Glomerular visceral epithelial cell (primary cell): ENCODE measurements around the gene SCOC.

Experiments used
- DNase-seq: peaks from one replicate; pipeline ENCODE4 v3.0.0-alpha.2; 2016; ENCODE audit errors: extremely low spot score

Gene SCOC

GRCh38 chr4:140373328-140374129 lies at the start of gene SCOC:
Gene SCOC (plus strand): TSS chr4:140373646. CDS start chr4:140379171, 5,525 bp downstream.
- DNase-seq: peak; percentile 100

- DNase-seq: peak; percentile 48
These were observed 47.0 kb upstream of the SCOC start for GRCh38 chr4:140326395-140326993.

DNA sequence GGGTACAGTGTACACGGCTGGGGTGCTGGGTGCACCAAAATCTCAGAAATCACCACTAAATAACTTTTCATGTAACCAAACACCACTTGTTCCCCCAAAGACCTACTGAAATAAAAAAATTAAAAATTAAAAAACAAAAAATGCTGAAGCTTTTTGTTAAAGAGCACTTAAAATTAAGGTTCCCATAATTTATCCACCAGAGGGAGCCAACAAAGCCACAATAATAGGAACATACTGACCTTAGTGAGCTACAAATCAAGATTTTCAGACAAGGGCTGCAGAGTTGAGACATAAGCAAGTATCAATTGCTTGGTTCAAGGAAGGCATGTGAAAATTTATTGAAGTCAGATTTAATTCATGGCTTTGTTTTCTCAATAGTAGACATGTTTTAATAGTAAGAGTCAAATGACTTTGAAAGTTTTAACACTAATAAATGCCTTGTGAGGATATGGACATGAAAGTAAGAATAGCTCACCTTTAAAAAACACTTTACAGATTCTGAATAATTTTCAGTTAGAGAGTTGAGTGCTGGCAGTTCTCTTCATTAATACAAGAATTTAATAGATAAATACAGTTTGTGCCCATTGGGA lies 43.0 kb upstream of the SCOC start:
- DNase-seq: peak; percentile 25

GRCh38 chr4:140331245-140331644 lies 42.2 kb upstream of the SCOC start:
- no peak for DNase-seq

- DNase-seq: no peak
These were observed 41.6 kb upstream of the SCOC start for GRCh38 chr4:140331876-140332275.

DNA sequence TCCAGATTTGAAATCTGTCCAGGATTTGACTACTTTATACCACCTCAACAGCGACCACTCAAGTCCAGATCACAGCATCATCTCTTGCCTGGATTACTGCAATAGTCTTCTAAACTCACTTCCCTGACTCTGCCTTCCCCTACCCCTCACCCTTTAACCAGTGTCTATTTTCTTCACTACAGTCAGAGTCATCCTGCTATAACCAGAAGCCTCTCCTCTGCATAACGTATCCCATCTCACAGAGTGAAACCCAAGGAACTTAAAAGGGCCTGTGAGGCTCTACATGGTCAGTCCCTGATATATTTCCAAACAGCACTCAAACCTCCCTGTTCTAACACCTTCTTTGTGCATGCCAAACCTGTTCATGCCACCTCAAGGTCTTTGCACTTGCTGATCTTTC lies 40.7 kb upstream of the SCOC start:
- DNase-seq: no peak

DNA sequence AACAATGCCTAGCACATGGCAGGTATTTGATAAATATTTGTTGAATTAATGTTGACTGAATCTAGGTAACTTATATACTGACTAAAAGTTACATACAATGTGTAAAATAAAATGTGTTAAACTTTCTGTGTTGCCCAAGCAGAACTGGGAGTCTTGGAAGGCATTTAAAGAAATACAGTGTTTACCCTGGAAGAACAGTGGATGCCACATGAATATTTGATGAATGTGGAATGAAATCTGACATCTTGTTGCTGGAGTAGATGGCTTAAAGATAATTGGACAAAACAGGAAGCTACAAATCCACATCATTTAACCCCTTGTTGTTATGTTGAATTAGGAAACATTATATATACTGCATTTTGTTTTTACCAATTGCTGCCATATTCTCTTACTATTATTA lies 39.9 kb upstream of the SCOC start:
- DNase-seq: no peak

GRCh38 chr4:140335076-140335475 lies 38.4 kb upstream of the SCOC start:
- no peak for DNase-seq

DNA sequence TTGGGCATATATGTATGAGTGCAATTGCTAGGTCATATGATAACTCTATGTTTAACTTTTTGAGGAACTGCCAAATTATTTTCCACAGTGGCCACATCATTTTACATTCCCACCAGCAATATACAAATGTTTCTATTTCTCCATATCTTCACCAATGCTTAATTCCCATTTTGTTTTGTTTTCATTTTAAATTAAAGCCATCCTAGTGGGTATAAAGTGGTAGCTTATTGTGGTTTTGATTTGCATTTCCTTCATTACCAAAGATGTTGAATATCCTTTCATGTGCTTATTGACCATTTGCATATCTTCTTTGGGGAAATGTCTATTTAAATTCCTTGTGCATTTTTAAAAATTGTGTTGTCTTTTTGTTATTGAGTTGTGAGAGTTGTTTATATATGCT lies 36.7 kb upstream of the SCOC start:
- DNase-seq: no peak

- no peak for DNase-seq
These were observed 30.8 kb upstream of the SCOC start for GRCh38 chr4:140342620-140343019.

- DNase-seq: peak; percentile 78
These were observed 30.1 kb upstream of the SCOC start for GRCh38 chr4:140343303-140343702.

DNA sequence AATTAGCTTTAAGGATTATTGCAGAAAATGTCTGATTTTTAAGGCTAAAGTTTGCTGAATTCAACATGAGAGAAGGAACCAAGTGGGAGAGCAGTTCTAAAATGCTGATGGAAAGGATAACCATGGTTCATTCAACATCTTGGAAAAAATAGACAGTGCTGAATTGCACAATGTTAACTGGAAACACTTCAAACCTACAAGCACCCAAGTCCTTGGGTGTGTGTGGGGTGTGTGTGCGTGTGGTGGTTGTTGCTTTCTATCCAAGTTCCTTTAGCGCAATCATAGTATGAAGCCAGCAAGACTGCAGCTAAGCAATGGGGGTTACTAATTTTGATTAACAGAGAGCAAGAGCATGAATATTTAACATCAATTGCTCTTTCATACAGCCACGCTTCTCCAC lies 29.3 kb upstream of the SCOC start:
- DNase-seq: no peak

DNA sequence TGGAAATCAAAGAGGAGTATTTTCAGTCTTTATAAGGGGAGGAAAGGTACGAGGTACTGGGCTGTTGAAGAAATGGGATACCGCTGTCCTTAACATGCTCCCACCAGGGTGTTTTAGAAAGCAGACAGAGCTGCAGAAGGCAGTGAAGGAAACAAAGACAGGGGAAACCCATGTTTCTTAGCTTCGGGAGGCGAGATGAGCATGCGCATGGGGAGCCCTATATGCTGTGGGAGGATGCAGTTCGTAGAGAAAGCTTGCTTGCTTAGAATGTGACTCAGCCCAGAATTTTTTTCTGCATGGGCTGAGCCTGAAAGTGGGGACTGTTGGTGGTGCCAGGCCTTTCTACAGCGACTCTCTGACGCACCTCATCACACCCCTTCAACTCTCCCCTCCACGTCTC lies 28.8 kb upstream of the SCOC start:
- peak; percentile 39 for DNase-seq

DNA sequence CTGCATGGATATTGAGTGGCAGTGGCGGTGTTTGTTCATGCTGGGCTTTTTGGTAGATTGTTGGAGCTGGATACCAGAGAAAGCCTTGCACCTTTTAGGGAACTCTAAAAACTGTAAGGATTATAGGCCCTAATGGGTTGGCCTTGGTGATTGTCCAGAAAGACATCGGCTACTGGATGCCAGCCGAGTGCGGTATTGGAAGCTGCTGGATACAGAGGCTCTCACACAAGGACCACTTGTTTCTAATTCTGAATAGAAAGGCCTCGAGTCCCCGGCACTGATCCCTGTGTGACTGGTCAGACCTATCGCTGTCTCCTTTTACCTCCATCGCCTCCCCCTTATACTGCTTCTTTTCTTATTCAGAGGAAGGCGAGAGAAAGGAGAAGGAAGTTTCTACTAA lies 27.3 kb upstream of the SCOC start:
- no peak for DNase-seq

GRCh38 chr4:140349816-140350215 lies 23.6 kb upstream of the SCOC start:
- no peak for DNase-seq

DNA sequence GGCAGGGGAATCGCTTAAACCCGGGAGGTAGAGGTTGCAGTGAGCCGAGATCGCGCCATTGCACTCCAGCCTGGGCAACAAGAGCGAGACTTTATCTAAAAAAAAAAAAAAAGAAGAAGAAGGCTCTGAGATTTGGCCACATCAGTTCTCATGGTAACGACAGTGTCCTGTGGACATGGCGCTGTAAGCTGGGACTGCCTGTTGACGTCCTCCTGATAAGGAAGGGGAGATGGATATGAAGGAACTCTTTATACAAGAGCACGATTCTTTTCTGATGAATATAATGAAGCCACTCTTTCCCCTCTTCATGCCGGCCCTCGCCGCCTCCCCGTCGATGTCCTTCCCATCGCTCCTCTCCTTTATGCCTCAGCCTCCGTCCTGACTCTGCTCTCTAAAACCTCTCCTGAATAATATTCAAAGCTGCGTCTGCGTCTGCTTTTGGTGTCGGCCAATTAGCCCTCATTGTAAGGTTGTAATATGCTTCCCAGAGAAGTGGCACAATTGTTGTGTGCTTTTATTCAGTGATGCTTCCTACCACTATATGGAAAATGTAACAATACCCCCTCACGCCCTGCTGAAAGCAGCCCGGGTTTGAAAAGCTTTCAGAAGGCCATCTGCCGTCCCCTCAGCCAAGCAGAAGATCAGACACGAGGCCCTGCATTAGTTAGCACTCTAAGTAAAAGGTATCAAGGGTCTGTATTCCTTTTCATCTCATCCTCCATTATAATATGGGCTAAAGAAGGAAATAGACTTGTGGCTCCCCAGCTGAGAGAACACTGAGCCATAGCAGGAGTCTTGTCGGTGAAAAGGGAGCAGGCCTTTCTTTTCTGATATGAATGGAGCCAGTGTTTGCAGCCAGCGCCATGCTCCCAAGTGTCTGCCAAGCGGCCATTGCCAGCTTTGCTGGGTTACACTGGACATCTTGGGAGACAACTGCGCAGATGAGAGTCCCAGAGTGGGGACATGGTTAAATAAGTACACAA lies 22.1 kb upstream of the SCOC start:
- DNase-seq: no peak

GRCh38 chr4:140353786-140354185 lies 19.7 kb upstream of the SCOC start:
- no peak for DNase-seq

DNA sequence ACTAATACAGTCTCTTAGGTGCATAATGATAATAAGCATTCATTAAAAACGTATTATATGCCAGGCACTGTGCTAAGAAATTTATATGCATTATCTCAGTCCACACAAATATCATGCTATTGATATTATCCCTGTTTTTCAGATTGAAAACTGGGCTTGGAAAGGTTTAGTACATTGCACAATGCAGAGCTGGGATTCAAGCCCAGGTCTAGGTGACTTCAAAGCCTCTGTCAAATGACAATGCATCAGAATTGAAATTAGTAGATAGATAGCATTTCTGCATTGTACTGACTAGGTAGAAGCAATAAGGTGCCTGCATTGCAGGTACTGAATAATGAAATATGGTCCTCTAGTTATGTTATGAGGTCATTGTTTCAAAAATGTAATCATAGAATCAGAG lies 18.2 kb upstream of the SCOC start:
- no peak for DNase-seq

DNA sequence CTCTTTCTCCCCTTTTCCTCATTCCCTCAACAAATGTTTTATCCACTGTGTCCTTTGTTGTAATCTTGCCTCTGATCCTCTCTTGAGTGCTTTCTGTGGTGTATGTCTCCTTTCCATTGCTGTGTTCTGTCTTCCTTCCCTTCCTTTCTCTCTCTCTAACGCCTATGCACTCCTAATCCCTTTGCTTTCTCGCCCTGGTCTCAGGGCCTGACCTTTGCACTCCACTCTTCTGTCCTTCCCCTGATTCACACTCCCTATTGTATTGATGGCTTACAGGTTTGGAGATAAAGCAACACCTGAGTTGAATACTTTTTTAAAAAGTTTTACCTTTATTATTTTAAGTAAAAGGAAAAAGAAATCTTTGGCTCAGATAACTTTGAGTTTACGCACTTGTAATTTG lies 15.6 kb upstream of the SCOC start:
- DNase-seq: no peak

- DNase-seq: no peak
These were observed 15.2 kb upstream of the SCOC start for GRCh38 chr4:140358281-140358680.

DNA sequence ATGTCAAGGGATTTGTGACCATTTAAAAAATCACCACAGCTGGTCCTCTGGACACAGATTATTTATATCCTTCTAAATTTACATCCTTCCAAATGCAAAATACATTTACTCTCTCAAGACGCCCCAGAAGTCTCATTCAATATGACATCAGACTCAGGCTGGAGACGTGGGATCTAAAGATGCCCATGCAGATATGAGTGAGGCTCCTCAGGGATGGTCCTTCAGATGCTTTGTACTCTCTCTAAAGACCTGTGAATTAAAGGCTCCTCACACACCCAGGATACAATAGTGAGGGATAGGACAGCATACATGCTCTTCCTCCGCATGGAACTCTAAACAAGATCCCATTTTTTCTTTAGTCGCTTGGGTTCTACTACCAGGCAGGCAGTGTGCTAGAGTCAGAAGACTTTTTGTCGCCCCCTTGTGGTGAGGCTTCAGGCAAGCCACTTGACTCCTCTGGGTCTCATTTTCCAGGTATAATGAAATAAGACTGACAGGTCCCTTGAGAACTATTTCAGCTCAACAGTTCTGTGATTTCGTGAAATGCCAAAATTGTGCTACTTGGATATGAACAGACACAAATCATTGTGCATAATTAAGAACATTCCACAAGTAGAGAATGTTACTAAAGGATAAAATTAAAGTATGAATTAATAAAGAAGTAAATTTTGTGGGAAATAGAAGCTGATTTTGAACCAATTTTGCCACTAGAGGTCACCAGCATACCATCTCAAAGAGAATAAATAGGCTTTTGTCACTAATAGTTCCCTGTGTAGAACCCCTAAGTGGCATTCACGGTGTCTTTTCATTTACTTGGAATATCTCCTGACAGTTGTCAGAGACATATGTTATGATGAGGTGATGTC lies 13.7 kb upstream of the SCOC start:
- peak; percentile 79 for DNase-seq
